GM13977 (cell line): ENCODE results near the gene OR6K6.

Experiments
- DNase-seq: peaks from one replicate; pipeline ENCODE4 v3.0.0; 2012; ENCODE audit warnings: low spot score
- CTCF ChIP-seq: IDR thresholded peaks from 2 replicates; pipeline ENCODE4 v1.5.1; 2012; ENCODE audit warnings: mild to moderate bottlenecking, control low read depth; ENCODE audit not compliant: insufficient read depth; ENCODE audit errors: extremely low read depth, missing control alignments
- in situ Hi-C: fragments of 300-500 bp; cut with MboI; formaldehyde crosslinking; loops from one replicate; pipeline ENCODE4 v1.12.0; 2022; ENCODE audit warnings: low sequenced_read_pairs, low pct_unique_long_range_greater_than_20kb, mixed read lengths, inconsistent platforms; ENCODE audit not compliant: unreplicated experiment

Gene OR6K6

DNA sequence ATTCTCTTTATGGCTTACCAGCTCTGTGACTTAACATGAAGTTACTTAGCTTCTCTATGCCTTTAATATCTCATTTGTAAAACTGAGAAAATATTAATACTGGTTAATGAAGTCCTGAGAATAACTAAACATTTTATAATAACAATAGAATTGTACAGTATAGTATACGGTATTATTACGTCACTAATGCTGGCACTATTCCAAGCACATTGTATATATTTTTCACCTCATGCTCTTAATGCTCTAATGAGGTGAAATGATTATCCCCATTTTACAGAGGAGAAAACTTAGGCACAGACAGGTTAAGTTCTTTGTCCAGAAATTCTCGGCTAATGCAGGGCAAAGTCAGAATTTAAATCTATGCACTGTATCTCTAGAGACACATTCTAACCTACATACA is 34.9 kb upstream of the OR6K6 start:
- in situ Hi-C loops, result no loop called here
- no peak for TF ChIP-seq CTCF
- no peak for DNase-seq

GRCh38 chr1:158720620-158721019 is 33.9 kb upstream of the OR6K6 start, which contains the start of gene OR6K3:
Gene OR6K3, minus strand, starts transcription at chr1:158720720. Its CDS starts 2,605 bp downstream, at chr1:158718115.
- in situ Hi-C loops, result no loop called here
- TF ChIP-seq CTCF, result no peak
- DNase-seq, result no peak

DNA sequence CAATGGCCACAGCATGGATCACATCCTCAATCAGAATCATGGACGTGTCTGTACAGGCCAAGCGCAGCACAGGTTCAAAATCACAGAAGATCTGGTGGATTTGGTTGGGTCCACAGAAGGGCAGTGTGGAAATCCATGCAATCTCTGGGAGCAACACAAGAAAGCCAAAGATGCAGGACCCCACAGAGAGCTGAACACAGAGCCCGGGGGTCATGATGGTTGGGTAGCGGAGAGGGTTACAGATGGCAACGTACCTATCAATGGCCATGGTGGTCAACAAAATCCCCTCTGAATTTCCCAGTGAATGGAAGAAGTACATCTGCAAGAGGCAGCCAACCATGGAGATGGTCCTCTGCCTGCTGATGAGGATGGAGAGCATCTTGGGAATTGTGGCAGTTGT is 30.1 kb upstream of the OR6K6 start:
- TF ChIP-seq CTCF, result no peak
- in situ Hi-C loops, result no loop called here
- no peak for DNase-seq

DNA sequence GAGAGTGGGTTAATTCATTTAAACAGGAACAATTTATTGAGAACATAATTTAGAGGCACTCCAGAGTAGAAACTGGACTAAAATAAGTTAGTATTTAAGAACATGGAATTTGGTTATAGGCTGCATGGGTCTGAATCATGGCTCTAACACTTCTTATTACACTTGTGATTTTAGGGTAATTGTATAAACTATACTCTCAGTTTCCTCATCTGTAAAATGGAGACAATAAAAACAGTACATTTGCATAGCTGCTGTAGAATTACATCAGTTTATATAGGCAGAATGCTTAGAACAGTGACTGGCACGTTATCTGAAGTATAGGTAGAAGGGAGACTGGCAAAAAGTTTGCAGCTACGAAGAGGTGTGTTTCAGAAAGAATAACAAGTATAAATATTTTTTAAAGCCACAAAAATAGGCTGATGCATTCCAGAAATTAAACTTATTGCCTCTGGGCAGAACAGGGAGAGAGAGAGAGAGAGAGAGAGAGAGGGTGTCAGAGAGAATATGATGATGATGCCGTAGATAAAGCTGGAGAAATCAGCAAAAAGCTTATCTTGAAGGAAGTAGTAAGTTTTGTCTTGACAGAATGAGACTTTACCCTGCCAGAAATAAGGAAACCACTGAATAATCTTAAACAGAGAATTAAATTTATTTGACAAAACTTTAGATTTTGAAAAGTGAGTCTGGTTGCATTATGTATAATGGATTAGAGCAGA is 25.9 kb upstream of the OR6K6 start:
- no peak for DNase-seq
- TF ChIP-seq CTCF, result no peak
- in situ Hi-C loops, result no loop called here

DNA sequence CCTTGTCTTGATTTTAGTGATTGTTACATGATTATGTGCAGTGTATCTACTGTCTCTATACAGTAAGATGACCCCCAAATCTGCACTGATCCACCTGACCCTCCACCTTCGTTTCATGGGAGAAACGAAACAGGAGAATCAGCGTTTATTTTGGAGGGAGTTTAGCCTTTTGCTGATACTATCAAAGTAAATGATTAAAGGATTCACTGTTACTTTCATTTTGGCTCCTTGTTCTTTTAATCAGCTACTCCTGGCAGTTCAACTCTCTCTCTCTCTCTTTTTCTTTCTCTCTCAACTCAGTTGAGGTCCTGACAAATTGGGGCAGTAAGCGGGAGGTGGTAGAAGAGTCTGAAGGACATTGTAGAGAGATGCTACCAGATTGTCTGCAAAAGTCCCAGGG is 24.1 kb upstream of the OR6K6 start:
- DNase-seq, result no peak
- no peak for TF ChIP-seq CTCF
- in situ Hi-C loops, result no loop called here

- no peak for TF ChIP-seq CTCF
- DNase-seq, result no peak
- in situ Hi-C loops, result no loop called here
These were observed 22.8 kb upstream of the OR6K6 start for GRCh38 chr1:158731707-158732106.

DNA sequence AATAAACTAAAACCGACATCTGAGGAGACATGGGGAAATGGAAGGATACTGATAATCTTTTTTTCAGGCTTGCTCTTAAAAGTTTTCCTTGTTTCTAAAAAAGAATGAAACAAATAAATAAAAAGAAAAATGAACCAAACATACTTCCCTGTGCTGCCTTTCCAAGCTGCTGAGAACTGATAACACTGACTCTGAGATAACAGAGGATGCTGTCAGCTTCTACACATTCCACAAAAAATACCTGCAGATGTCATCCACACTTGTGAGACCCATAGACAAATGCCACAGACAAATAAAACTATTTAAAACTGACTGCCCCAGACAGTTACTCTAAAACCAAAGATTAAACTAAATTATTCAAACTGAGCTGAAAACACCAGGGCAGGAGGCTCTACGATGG is 22.0 kb upstream of the OR6K6 start:
- in situ Hi-C loops, result no loop called here
- TF ChIP-seq CTCF, result no peak
- no peak for DNase-seq
